Stimulated activated CD8-positive, alpha-beta memory T cell treated with anti-CD3 and anti-CD28 coated beads, Interleukin-4, amount 100 ng/mL, for 48 hours (primary cell): ENCODE results near the gene SMIM34.
"Not testable (repeated sequence)": the region's sequence is repeated elsewhere in the genome, so short reads cannot be mapped to it uniquely, and the experiment has no call there.

ENCODE experiments used
- DNase-seq: peaks from one replicate; pipeline ENCODE4 v3.0.0-alpha.2; 2020

The SMIM34 gene

GRCh38 chr21:34423805-34424204 lies at the start of gene SMIM34:
TSS of gene SMIM34 (minus strand) at chr21:34423951. CDS start at chr21:34423839, 112 bp downstream.
- not testable (repeated sequence) for DNase-seq

GRCh38 chr21:34467333-34467732 lies 43.6 kb upstream of the SMIM34 start:
- not testable (repeated sequence) for DNase-seq

- not testable (repeated sequence) for DNase-seq
Measured at GRCh38 chr21:34459426-34459825, 35.7 kb upstream of the SMIM34 start.

- DNase-seq: not testable (repeated sequence)
Measured at GRCh38 chr21:34458266-34458665, 34.5 kb upstream of the SMIM34 start.

GRCh38 chr21:34456180-34456579 lies 32.4 kb upstream of the SMIM34 start:
- not testable (repeated sequence) for DNase-seq

GRCh38 chr21:34455628-34456027 lies 31.9 kb upstream of the SMIM34 start:
- DNase-seq: not testable (repeated sequence)

GRCh38 chr21:34447018-34447417 lies 23.3 kb upstream of the SMIM34 start:
- not testable (repeated sequence) for DNase-seq

- DNase-seq: not testable (repeated sequence)
Measured at GRCh38 chr21:34443486-34443885, 19.7 kb upstream of the SMIM34 start.

GRCh38 chr21:34429710-34430109 lies 6.0 kb upstream of the SMIM34 start:
- DNase-seq: not testable (repeated sequence)

- DNase-seq: not testable (repeated sequence)
Measured at GRCh38 chr21:34428441-34428840, 4.7 kb upstream of the SMIM34 start.

GRCh38 chr21:34427339-34427738 lies 3.6 kb upstream of the SMIM34 start:
- DNase-seq: not testable (repeated sequence)

GRCh38 chr21:34417448-34418077 lies 6.2 kb downstream of the SMIM34 start:
- not testable (repeated sequence) for DNase-seq

- DNase-seq: not testable (repeated sequence)
Measured at GRCh38 chr21:34407294-34407693, 16.5 kb downstream of the SMIM34 start.

- DNase-seq: not testable (repeated sequence)
Measured at GRCh38 chr21:34406676-34407075, 17.1 kb downstream of the SMIM34 start.

GRCh38 chr21:34406102-34406501 lies 17.6 kb downstream of the SMIM34 start:
- DNase-seq: not testable (repeated sequence)

GRCh38 chr21:34405686-34406085 lies 18.1 kb downstream of the SMIM34 start:
- DNase-seq: not testable (repeated sequence)

GRCh38 chr21:34404742-34405141 lies 19.0 kb downstream of the SMIM34 start:
- not testable (repeated sequence) for DNase-seq

- DNase-seq: not testable (repeated sequence)
Measured at GRCh38 chr21:34400522-34400921, 23.2 kb downstream of the SMIM34 start.

GRCh38 chr21:34383724-34384415 lies 39.9 kb downstream of the SMIM34 start:
- not testable (repeated sequence) for DNase-seq

- not testable (repeated sequence) for DNase-seq
Measured at GRCh38 chr21:34383138-34383537, 40.6 kb downstream of the SMIM34 start.

GRCh38 chr21:34375619-34375972 lies 48.2 kb downstream of the SMIM34 start:
- not testable (repeated sequence) for DNase-seq

GRCh38 chr21:34374940-34375618 lies 48.7 kb downstream of the SMIM34 start, which contains the start of gene SMIM11:
TSS of gene SMIM11 (plus strand) at chr21:34375507. CDS start at chr21:34379505, 3,998 bp downstream.
- DNase-seq: not testable (repeated sequence)

- DNase-seq: not testable (repeated sequence)
Measured at GRCh38 chr21:34374462-34374861, 49.3 kb downstream of the SMIM34 start.
